HL-60 (cell line): ENCODE measurements around the gene ZFAND6.

Experiments
- GABPA ChIP-seq: IDR thresholded peaks from 2 replicates; pipeline ENCODE4 v1.6.1; 2012; ENCODE audit warnings: low read depth
- POLR2AphosphoS5 ChIP-seq: IDR thresholded peaks from 2 replicates; pipeline ENCODE4 v1.6.1; 2012; ENCODE audit warnings: low read depth
- SPI1 ChIP-seq: IDR thresholded peaks from 2 replicates; pipeline ENCODE4 v1.6.1; 2012; ENCODE audit warnings: low read depth, mild to moderate bottlenecking, borderline replicate concordance
- TF ChIP-seq, protein P1 (sequence below): IDR thresholded peaks from one replicate; pipeline ENCODE4 v1.5.1; 2011; ENCODE audit warnings: low read length, control low read depth, inconsistent platforms; ENCODE audit not compliant: insufficient read depth

DNA sequence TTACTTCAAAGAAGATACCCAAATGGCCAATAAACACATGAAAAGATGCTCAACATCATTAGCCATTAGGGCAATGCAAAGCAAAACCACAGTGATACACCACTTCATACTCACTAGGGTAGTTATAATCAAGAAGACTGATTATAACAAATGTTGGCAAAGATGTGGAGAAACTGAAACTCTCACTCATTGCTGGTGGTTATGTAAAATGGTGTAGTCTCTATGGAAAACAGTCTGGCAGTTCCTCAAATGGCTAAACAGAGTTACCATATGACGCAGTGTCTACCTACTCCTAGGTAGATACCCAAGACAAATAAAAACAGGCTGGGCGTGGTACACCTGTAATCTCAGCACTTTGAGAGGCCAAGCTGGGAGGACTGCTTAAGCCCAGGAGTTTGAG lies 3.5 kb upstream of the ZFAND6 start:
- TF ChIP-seq POLR2AphosphoS5 (no peak), SPI1 (no peak), GABPA (no peak)
- TF ChIP-seq, protein P1, sequence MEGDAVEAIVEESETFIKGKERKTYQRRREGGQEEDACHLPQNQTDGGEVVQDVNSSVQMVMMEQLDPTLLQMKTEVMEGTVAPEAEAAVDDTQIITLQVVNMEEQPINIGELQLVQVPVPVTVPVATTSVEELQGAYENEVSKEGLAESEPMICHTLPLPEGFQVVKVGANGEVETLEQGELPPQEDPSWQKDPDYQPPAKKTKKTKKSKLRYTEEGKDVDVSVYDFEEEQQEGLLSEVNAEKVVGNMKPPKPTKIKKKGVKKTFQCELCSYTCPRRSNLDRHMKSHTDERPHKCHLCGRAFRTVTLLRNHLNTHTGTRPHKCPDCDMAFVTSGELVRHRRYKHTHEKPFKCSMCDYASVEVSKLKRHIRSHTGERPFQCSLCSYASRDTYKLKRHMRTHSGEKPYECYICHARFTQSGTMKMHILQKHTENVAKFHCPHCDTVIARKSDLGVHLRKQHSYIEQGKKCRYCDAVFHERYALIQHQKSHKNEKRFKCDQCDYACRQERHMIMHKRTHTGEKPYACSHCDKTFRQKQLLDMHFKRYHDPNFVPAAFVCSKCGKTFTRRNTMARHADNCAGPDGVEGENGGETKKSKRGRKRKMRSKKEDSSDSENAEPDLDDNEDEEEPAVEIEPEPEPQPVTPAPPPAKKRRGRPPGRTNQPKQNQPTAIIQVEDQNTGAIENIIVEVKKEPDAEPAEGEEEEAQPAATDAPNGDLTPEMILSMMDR: no peak
